ENCODE results near the gene SERINC4.

SERINC4 gene

DNA sequence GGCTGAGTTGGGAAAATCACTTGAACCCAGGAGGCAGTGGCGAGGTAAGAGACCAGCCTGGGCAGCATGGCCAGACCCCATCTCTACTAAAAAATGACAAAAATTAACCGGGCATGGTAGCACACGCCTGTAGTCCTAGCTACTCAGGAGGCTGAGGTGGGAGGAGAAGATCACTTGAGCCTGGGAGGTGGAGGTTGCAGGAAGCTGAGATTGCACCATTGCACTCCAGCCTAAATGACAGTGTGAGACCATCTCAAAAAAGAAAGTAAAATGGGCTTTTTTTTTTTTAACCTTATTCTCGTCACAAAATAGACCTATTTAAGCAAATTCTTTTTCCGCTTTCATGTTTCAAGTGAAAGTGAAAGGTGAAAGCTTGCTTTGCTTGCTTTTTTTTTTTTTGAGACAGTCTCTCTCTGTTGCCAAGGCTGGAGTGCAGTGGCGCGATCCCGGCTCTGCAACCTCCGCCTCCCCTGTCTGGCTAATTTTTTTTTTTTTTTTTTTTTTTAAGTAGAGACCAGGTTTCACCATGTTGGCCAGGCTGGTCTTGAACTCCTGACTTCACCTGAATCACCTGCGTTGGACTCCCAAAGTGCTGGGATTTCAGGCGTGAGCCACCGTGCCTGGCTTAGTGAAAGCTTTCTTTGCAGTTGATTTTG is 50.2 kb downstream of the SERINC4 start:
- DNase-seq (ENCODE audit: low spot score): no peak

DNA sequence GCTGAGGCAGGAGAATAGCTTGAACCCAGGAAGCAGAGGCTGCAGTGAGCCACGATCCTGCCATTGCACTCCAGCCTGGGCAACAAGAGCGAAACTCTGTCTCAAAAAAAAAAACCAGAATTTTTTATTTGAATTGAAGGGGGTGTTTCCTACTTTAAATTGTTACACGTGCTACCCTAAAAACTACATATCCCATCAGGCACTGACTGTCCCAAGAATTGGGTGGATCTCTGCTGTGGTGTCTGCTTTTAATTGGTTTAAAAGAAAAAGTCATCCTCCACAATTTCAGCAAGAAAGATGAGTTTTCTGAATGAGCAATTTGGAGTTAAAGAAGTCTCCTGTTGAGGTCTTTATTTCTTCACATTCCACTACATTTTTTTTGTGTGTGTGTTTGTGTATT is 51.6 kb downstream of the SERINC4 start:
- no peak for DNase-seq (ENCODE audit: low spot score)

DNA sequence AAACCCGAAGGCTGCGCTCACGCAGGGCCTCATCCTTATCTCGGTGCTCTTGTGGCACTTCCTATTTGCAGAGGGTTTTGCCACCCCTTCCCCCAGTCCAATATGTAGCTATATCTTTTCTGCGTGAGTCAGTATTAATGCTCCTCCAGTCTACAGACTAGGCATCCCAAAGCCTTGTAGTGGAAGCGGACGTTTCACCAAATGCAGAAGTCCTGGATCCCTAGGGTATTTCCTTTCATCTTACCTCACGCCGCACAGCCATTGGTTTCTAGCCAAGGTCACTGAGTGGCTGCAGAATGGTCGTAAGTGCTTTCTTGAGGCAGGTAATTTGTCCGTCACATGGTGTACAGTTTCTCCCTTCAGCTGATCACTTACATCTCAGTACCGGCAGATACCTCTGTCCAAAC is 53.1 kb downstream of the SERINC4 start:
- peak; percentile 25 for DNase-seq (ENCODE audit: low spot score)

DNA sequence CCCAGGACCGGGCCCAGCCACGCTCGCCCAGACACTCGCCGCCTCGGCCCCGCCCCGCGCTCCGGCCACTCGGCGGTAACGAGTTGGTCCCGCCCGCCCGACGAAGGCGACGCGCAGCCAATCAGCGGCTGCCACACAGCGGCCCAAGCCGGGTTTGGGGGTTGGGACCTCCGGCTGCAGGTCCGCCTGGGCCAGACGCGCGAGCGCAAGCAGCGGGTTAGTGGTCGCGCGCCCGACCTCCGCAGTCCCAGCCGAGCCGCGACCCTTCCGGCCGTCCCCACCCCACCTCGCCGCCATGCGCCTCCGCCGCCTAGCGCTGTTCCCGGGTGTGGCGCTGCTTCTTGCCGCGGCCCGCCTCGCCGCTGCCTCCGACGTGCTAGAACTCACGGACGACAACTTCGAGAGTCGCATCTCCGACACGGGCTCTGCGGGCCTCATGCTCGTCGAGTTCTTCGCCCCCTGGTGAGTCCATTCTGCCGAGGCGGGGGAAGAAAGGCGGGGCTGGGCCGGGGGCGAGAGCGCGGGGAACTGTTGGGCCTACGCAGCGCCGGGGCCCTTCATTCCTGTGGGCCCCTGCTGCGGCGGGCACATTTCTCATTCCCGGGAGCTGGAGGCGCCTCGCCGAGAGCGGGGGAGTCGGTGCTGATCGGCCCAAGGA is 53.6 kb downstream of the SERINC4 start, which contains the start of gene PDIA3:
Gene PDIA3, plus strand, starts transcription at position 194 of the 658 bp plus-strand sequence. Its CDS starts 102 bp downstream, at position 296.
- DNase-seq (ENCODE audit: low spot score): peak; percentile 93

All from globus pallidus (tissue), 1 donor.